ENCODE measurements around the gene MYMX.

DNA sequence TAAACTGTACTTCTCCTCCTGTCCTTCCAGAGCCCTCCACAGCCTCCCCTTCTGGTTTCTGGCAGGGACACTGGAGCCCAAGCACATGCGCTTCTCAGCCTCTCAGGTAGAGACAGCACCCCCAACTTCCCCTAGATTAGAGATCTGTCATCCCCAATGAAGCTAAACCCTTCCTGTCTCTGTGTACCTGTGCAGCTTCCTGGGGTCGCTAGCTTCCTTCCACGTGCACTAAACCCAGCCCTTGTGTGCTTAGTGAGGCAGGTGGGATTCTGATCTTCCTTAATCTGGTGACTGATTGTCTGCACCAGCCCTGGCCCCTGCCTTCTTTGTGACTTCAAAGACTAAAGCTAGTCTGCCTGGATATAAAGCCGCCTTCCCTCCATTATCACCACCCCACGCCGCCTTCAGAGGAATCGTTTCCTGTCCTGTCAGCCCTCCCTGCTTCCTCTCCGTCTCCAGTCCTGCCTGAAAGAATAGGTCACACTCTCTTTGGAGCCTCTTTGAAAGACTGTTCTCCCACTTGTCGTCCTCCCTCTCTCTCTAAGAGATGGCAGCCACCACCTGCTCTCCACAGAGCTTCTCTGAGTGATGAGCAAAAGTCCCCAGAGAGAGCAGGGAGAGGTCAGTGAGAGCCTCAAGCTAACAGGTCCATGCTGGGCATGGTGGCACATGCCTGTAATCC is 30.6 kb upstream of the MYMX start:
- TF ChIP-seq GLIS3 (CRISPR knock-in tag; IDR thresholded peaks at IDR 0.05) (no peak), ISL1 (CRISPR knock-in tag; IDR thresholded peaks at IDR 0.05) (no peak), PATZ1 (CRISPR knock-in tag; IDR thresholded peaks at IDR 0.05; ENCODE audit: borderline replicate concordance) (no peak), ZFP30 (CRISPR knock-in tag; IDR thresholded peaks at IDR 0.05) (no peak), ZNF70 (CRISPR knock-in tag; IDR thresholded peaks at IDR 0.05) (no peak), ZFP3 (CRISPR knock-in tag; IDR thresholded peaks at IDR 0.05) (no peak), POU6F1 (CRISPR knock-in tag; IDR thresholded peaks at IDR 0.05; ENCODE audit: borderline replicate concordance, low read depth) (no peak)
